BJ (cell line): Measurements from ENCODE around the gene CRIP3. TPM values are rescaled to one million over a fixed set of nuclear protein-coding genes. Genes with fewer than 3 reads are reported as not detected.

Source experiments
- CTCF ChIA-PET: fragments of 350-600 bp; formaldehyde crosslinking; extraction: SDS; loops from one replicate; lab custom pipeline; 2021; ENCODE audit warnings: antibody characterized with exemption, inconsistent platforms; lab: Yijun Ruan, JAX
- POLR2A ChIA-PET: fragments of 300-600 bp; sonication (Branson Sonifier 250); formaldehyde crosslinking; extraction: SDS; loops from one replicate; lab custom pipeline; 2021; ENCODE audit warnings: antibody characterized with exemption; lab: Charles Lee
- DNase-seq: peaks from one replicate; pipeline ENCODE4 v3.0.0-alpha.2; 2011; ENCODE audit warnings: low read depth
- H3K27me3 ChIP-seq: 2 replicates; pipeline ENCODE4 v1.6.0; 2011; ENCODE audit warnings: low read length; ENCODE audit not compliant: control insufficient read depth, insufficient read depth
- H3K36me3 ChIP-seq: 2 replicates; pipeline ENCODE4 v1.5.1; 2011; ENCODE audit warnings: low read length; ENCODE audit not compliant: control insufficient read depth, insufficient read depth
- H3K4me3 ChIP-seq: 2 replicates; pipeline ENCODE4 v1.5.1; 2011; ENCODE audit warnings: low read depth, mild to moderate bottlenecking, control low read depth, low read length
- CTCF ChIP-seq: IDR thresholded peaks from 2 replicates; pipeline ENCODE4 v1.5.1; 2011; ENCODE audit warnings: low read depth, mild to moderate bottlenecking, control low read depth, inconsistent platforms, low read length, moderate library complexity; ENCODE audit not compliant: insufficient read depth
- polyA plus RNA-seq: library from polyadenylated mRNA; depleted of rRNA; stranded (reverse); fragments of >200 nt; gene quantifications from 2 replicates; pipeline ENCODE4 v1.2.3, GENCODE V29; 2011

Gene CRIP3
- polyA plus RNA-seq, 1 experiment = not detected

GRCh38 chr6:43302126-43302525 is 6.5 kb downstream of the CRIP3 start:
- DNase-seq = no peak
- no peak for TF ChIP-seq CTCF
- ChIA-PET CTCF (no interaction called here), POLR2A (no interaction called here)
- Histone ChIP-seq H3K4me3 (no peak overlapping the region), H3K36me3 (no peaks in the 10 kb centered on the region), H3K27me3 (peaks cover 21% of the 10 kb centered on the region)

- ChIA-PET CTCF (interaction anchor here (1.2 kb wide), 1 partner anchor 20 kb away, joined by 3 read pairs; no protein-coding TSS in a partner anchor), POLR2A (no interaction called here)
- no peaks in the 10 kb centered on the region for H3K36me3 ChIP-seq
- TF ChIP-seq CTCF = no peak
- no peak overlapping the region for H3K4me3 ChIP-seq
- DNase-seq = no peak
- peaks cover 21% of the 10 kb centered on the region for H3K27me3 ChIP-seq
These were observed 7.3 kb downstream of the CRIP3 start for GRCh38 chr6:43301081-43301870.

GRCh38 chr6:43299338-43300293 is 9.0 kb downstream of the CRIP3 start:
- CTCF ChIA-PET = no interaction called here
- no peak for TF ChIP-seq CTCF
- H3K36me3 ChIP-seq = no peaks in the 10 kb centered on the region
- POLR2A ChIA-PET = no interaction called here
- no peak for DNase-seq
- H3K27me3 ChIP-seq = peaks cover 21% of the 10 kb centered on the region
- H3K4me3 ChIP-seq = no peak overlapping the region

GRCh38 chr6:43298565-43299337 is 9.9 kb downstream of the CRIP3 start:
- CTCF ChIA-PET = no interaction called here
- peaks cover 21% of the 10 kb centered on the region for H3K27me3 ChIP-seq
- TF ChIP-seq CTCF = no peak
- H3K36me3 ChIP-seq = no peaks in the 10 kb centered on the region
- no peak for DNase-seq
- H3K4me3 ChIP-seq = no peak overlapping the region
- POLR2A ChIA-PET = no interaction called here
